ENCODE results near the gene GGN. TPM values are rescaled to one million over a fixed set of nuclear protein-coding genes. Genes with fewer than 3 reads are reported as not detected.
"Not testable (repeated sequence)": the region's sequence is repeated elsewhere in the genome, so short reads cannot be mapped to it uniquely, and the experiment has no call there.

GGN gene
- total and polyA plus RNA-seq, 2 donors from 2014 or later: 0.92 to 1.6 TPM

GRCh38 chr19:38350883-38351282 lies 37.0 kb downstream of the GGN start:
- H3K36me3 ChIP-seq (ENCODE audit: control insufficient read depth in 2 of 3, insufficient read depth in 3 of 3, low read length in 3 of 3): no peaks in the 10 kb centered on the region
- H3K27me3 ChIP-seq (ENCODE audit: control insufficient read depth, insufficient read depth, low read length): no peaks in the 10 kb centered on the region
- no peak overlapping the region for H3K4me3 ChIP-seq (ENCODE audit: low read length in 3 of 3)
- no peak for DNase-seq
- H3K9ac ChIP-seq (ENCODE audit: low read length in 3 of 3): no peak overlapping the region
- H3K27ac ChIP-seq (ENCODE audit: low read depth in 2 of 2, low read length in 2 of 2): no peak overlapping the region
- TF ChIP-seq, protein P1, sequence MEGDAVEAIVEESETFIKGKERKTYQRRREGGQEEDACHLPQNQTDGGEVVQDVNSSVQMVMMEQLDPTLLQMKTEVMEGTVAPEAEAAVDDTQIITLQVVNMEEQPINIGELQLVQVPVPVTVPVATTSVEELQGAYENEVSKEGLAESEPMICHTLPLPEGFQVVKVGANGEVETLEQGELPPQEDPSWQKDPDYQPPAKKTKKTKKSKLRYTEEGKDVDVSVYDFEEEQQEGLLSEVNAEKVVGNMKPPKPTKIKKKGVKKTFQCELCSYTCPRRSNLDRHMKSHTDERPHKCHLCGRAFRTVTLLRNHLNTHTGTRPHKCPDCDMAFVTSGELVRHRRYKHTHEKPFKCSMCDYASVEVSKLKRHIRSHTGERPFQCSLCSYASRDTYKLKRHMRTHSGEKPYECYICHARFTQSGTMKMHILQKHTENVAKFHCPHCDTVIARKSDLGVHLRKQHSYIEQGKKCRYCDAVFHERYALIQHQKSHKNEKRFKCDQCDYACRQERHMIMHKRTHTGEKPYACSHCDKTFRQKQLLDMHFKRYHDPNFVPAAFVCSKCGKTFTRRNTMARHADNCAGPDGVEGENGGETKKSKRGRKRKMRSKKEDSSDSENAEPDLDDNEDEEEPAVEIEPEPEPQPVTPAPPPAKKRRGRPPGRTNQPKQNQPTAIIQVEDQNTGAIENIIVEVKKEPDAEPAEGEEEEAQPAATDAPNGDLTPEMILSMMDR (IDR thresholded peaks at IDR 0.05; ENCODE audit: borderline replicate concordance, extremely low read depth, insufficient read depth): no peak
- no peaks in the 10 kb centered on the region for H3K9me3 ChIP-seq (ENCODE audit: control insufficient read depth in 2 of 3, insufficient read depth in 1 of 3, low read length in 3 of 3)
- H3K4me1 ChIP-seq (ENCODE audit: control insufficient read depth in 2 of 3, insufficient read depth in 2 of 3, low read depth in 1 of 3, low read length in 3 of 3): no peaks in the 10 kb centered on the region
- intact Hi-C loops (cut with DNase I): no loop called here
- no peak for FAIRE-seq

GRCh38 chr19:38346837-38347236 lies 41.0 kb downstream of the GGN start:
- H3K27me3 ChIP-seq (ENCODE audit: control insufficient read depth, insufficient read depth, low read length): no peaks in the 10 kb centered on the region
- no peaks in the 10 kb centered on the region for H3K9me3 ChIP-seq (ENCODE audit: control insufficient read depth in 2 of 3, insufficient read depth in 1 of 3, low read length in 3 of 3)
- no peak overlapping the region for H3K27ac ChIP-seq (ENCODE audit: low read depth in 2 of 2, low read length in 2 of 2)
- H3K36me3 ChIP-seq (ENCODE audit: control insufficient read depth in 2 of 3, insufficient read depth in 3 of 3, low read length in 3 of 3): no peaks in the 10 kb centered on the region
- TF ChIP-seq, protein P1 (IDR thresholded peaks at IDR 0.05; ENCODE audit: borderline replicate concordance, extremely low read depth, insufficient read depth): no peak
- no peak overlapping the region for H3K4me3 ChIP-seq (ENCODE audit: low read length in 3 of 3)
- FAIRE-seq: no peak
- no peak for DNase-seq
- H3K4me1 ChIP-seq (ENCODE audit: control insufficient read depth in 2 of 3, insufficient read depth in 2 of 3, low read depth in 1 of 3, low read length in 3 of 3): no peaks in the 10 kb centered on the region
- intact Hi-C loops (cut with DNase I): no loop called here
- no peak overlapping the region for H3K9ac ChIP-seq (ENCODE audit: low read length in 3 of 3)

DNA sequence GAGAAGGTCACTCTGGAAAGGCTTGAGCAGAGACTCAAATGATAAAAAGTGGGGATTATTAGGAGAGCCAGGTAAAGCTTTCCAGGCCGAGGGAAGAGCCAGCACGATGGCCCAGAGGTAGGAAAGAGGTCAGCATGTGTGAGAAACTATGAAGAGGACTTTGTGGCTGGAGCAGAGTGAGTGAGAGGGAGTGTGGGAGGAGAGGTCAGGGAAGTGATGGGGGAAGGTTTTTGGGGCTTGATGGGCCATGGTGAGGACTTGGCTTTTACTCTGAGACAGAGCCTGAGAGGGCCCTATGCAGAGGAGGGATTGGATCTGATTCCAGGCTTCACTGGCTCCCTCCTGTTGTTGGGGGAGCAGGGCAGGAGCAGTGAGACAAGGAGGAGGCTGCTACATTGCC lies 46.9 kb downstream of the GGN start:
- no peaks in the 10 kb centered on the region for H3K9me3 ChIP-seq (ENCODE audit: control insufficient read depth in 2 of 3, insufficient read depth in 1 of 3, low read length in 3 of 3)
- DNase-seq (no peak), FAIRE-seq (no peak)
- no peaks in the 10 kb centered on the region for H3K36me3 ChIP-seq (ENCODE audit: control insufficient read depth in 2 of 3, insufficient read depth in 3 of 3, low read length in 3 of 3)
- no peak overlapping the region for H3K9ac ChIP-seq (ENCODE audit: low read length in 3 of 3)
- peaks cover 0 to 5% (median 0%) of the 10 kb centered on the region in 3 donors for H3K4me1 ChIP-seq (ENCODE audit: control insufficient read depth in 2 of 3, insufficient read depth in 2 of 3, low read depth in 1 of 3, low read length in 3 of 3)
- no peak overlapping the region for H3K27ac ChIP-seq (ENCODE audit: low read depth in 2 of 2, low read length in 2 of 2)
- intact Hi-C loops (cut with DNase I): no loop called here
- no peak overlapping the region for H3K4me3 ChIP-seq (ENCODE audit: low read length in 3 of 3)
- H3K27me3 ChIP-seq (ENCODE audit: control insufficient read depth, insufficient read depth, low read length): no peaks in the 10 kb centered on the region
- TF ChIP-seq, protein P1 (IDR thresholded peaks at IDR 0.05; ENCODE audit: borderline replicate concordance, extremely low read depth, insufficient read depth): no peak

GRCh38 chr19:38339011-38339410 lies 48.8 kb downstream of the GGN start:
- H3K27ac ChIP-seq (ENCODE audit: low read depth in 2 of 2, low read length in 2 of 2); FAIRE-seq; intact Hi-C loops (cut with DNase I); H3K4me3 ChIP-seq (ENCODE audit: low read length in 3 of 3); H3K27me3 ChIP-seq (ENCODE audit: control insufficient read depth, insufficient read depth, low read length); H3K4me1 ChIP-seq (ENCODE audit: control insufficient read depth in 2 of 3, insufficient read depth in 2 of 3, low read depth in 1 of 3, low read length in 3 of 3); H3K9ac ChIP-seq (ENCODE audit: low read length in 3 of 3); DNase-seq; H3K9me3 ChIP-seq (ENCODE audit: control insufficient read depth in 2 of 3, insufficient read depth in 1 of 3, low read length in 3 of 3); H3K36me3 ChIP-seq (ENCODE audit: control insufficient read depth in 2 of 3, insufficient read depth in 3 of 3, low read length in 3 of 3): not testable (repeated sequence)

Data from kidney (tissue), 14 donors.